NCI-H526 (cell line): Measurements from ENCODE around the gene BTBD19.
"Not testable (repeated sequence)": the region's sequence is repeated elsewhere in the genome, so short reads cannot be mapped to it uniquely, and the experiment has no call there.

Experiments used
- DNase-seq, 2 experiments: peaks; one replicate each; lab custom pipeline; 2025; lab: John Stamatoyannopoulos, UW

The BTBD19 gene

GRCh38 chr1:44787506-44787905 is 20.8 kb upstream of the BTBD19 start:
- DNase-seq, result no peak

GRCh38 chr1:44788120-44788860 is 20.0 kb upstream of the BTBD19 start, which contains the start of gene BEST4:
Gene BEST4, minus strand, starts transcription at chr1:44788170. Its CDS starts 465 bp downstream, at chr1:44787705.
- no peak for DNase-seq

- no peak for DNase-seq
Measured at GRCh38 chr1:44790968-44791801, 17.1 kb upstream of the BTBD19 start.

- no peak for DNase-seq
Measured at GRCh38 chr1:44792736-44793502, 15.4 kb upstream of the BTBD19 start.

- not testable (repeated sequence) for DNase-seq
Measured at GRCh38 chr1:44797886-44798285, 10.4 kb upstream of the BTBD19 start.

GRCh38 chr1:44798481-44799365 is 9.6 kb upstream of the BTBD19 start:
- DNase-seq, result no peak

- peak; percentile 99 to 100 for DNase-seq
Measured at GRCh38 chr1:44799770-44800584, 8.3 kb upstream of the BTBD19 start, which contains the start of gene PLK3. Gene PLK3, plus strand, starts transcription at chr1:44800377. Its CDS starts 87 bp downstream, at chr1:44800464.

- no peak for DNase-seq
Measured at GRCh38 chr1:44801491-44802305, 6.6 kb upstream of the BTBD19 start.

- DNase-seq, result no peak
Measured at GRCh38 chr1:44802306-44803061, 5.8 kb upstream of the BTBD19 start.

- DNase-seq, result no peak
Measured at GRCh38 chr1:44803062-44803311, 5.3 kb upstream of the BTBD19 start.

GRCh38 chr1:44803312-44804095 is 4.8 kb upstream of the BTBD19 start:
- no peak for DNase-seq

GRCh38 chr1:44805311-44806024 is 2.9 kb upstream of the BTBD19 start:
- DNase-seq, result no peak

GRCh38 chr1:44806025-44806703 is 2.2 kb upstream of the BTBD19 start:
- DNase-seq, result no peak

GRCh38 chr1:44806704-44807363 is 1.5 kb upstream of the BTBD19 start, which contains the start of gene DYNLT4:
Gene DYNLT4, minus strand, starts transcription at chr1:44807351. Its CDS starts 683 bp downstream, at chr1:44806668.
- DNase-seq, result no peak

GRCh38 chr1:44807364-44808062 is 810 bp upstream of the BTBD19 start:
- peak in 1 of 2 experiments; percentile 53 for DNase-seq
